Measurements from ENCODE around the gene TMEM132D.

GRCh38 chr12:129540954-129541353, 362.9 kb downstream of the TMEM132D start:
- TF ChIP-seq CTCF (IDR thresholded peaks at IDR 0.05) (no peak), POLR2A (IDR thresholded peaks at IDR 0.05) (no peak)
